Left colon (tissue), 2 donors: ENCODE data around the gene DHX8. TPM values are rescaled to one million over a fixed set of nuclear protein-coding genes. Genes with fewer than 3 reads are reported as not detected.
"Not testable (repeated sequence)": the region's sequence is repeated elsewhere in the genome, so short reads cannot be mapped to it uniquely, and the experiment has no call there.

ENCODE experiments used
- ATAC-seq: fragments of 200-7000 bp; cut with Tn5 transposase; one replicate; pipeline ENCODE4 v1.9.1; 2020; ENCODE audit warnings: mild to moderate bottlenecking, moderate library complexity
- DNase-seq, 2 donors: peaks; one replicate each; pipeline ENCODE4 v3.0.0-alpha.2; 2020
- intact Hi-C, 2 donors: fragments of 100-400 bp; cut with DNase I in 1 of 2; cut with micrococcal nuclease in 1 of 2; formaldehyde crosslinking; loops; one replicate each; pipeline versions ENCODE4 v1.11.2 to v1.14.0; 2022; cut with DNase I, micrococcal nuclease
- long read RNA-seq: library from polyadenylated mRNA; unstranded; transcript quantifications from one replicate; pipeline ENCODE4 v2.0.0, GENCODE V29; 2021
- total RNA-seq, 2 donors: library from RNA; stranded (reverse); fragmentation: NEBNext Ultra II Directional; extraction: Animal tissue kit (Norgen Biotek cat#: 25700); gene quantifications; one replicate each; pipeline ENCODE4 v1.2.1, GENCODE V29; 2021
- donor health status: DM: no; HTN: no; CAD: no.
- donor health status: DM: yes; HTN: yes; CAD: no.

DHX8 gene
- 10 to 100 TPM; 42.5 to 49.8 TPM for total RNA-seq
- long read RNA-seq, full-length matches to known transcripts = 8 of 20 reads
- long read RNA-seq, partial matches to known transcripts = 7 of 20 reads
- long read RNA-seq, other reads (novel, unspliced or antisense) = 5 of 20 reads

DNA sequence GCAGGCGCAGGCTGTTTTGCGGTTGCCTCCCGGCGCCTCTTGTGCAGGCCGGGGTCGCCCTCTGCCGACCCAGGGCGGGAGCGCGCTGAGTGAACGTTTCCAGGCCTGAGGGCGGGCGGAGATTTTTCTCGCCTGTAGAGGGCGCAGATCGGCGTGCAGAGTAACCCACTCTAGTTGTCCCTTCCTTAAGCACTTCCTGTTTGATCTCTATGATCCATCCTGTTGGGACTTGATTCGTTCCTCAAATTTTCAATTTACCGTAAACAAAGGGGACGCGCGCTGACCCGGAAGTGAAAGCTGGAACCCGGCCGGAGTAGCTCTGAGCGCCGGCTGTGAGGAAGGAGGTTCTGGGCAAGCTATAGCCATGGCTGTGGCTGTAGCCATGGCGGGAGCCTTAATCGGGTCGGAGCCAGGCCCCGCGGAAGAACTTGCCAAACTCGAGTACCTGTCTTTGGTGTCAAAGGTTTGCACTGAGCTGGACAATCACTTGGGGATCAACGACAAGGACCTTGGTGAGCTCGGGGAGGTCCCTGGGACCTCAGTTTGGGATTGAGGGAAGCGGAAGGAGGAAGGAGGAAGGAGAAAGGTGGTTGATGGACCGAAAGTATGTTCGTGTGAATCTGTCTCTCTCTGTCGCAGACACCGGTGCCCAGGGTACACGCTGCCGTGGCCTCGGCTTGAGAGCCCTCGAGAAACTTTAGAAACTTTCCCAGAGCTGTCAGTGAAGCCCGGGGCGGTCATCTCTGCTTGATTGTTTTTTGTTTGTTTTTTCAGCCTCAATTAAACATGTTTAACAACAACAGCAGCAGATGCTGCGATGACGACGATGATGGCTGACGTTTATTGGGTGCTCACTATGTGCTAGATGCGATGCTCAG, at the start of gene DHX8:
TSS of gene DHX8 (plus strand) at position 302 of the 878 bp plus-strand sequence. CDS start at position 365, 63 bp downstream.
- DNase-seq (peak; percentile 96 to 99), ATAC-seq (peak; percentile 95)
- intact Hi-C loops = loop anchor here (2.0 to 5.0 kb wide), 2 partner anchors 89 to 92 kb away; no protein-coding TSS in a partner anchor

DNA sequence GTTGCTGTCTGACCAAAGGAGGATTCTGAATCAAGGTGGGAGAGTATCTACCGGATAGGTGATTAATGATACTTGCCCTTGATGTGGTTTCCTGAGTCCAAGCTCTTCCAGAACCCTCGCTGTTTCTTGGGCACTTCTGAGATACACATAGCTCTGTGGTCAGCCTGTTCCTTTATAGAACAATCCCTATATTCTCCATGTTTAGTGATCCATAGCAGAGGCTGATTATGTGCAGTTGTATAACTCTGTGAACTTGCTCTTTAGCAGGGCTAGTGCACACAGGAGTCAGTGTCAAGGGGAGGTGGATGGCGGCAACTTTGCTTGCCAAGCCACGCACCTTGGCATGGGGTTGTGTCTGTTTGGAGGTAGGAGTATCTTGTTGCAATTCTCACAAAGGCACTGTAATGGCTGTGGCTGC, 48.9 kb upstream of the DHX8 start:
- intact Hi-C loops = no loop called here
- DNase-seq (no peak), ATAC-seq (no peak)

DNA sequence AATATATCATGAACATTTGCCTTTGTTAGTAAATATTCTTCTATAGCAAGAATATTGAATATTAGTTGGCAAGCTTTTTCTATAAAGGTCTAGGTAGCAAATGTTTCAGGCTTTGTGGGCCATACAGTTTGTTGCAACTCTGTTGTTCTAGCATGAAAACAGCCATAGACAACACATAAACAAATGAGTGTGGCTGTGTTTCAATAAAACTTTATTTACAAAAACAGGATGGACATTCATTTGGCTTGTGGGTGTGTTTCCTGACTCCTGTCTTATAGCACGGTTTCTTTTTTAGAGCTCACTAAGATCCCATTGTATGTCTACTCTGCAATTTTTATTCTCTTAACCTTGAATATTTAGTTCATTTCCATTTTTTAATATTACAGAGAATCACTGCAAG, 46.0 kb upstream of the DHX8 start:
- intact Hi-C loops = no loop called here
- DNase-seq = no peak
- ATAC-seq = no peak

DNA sequence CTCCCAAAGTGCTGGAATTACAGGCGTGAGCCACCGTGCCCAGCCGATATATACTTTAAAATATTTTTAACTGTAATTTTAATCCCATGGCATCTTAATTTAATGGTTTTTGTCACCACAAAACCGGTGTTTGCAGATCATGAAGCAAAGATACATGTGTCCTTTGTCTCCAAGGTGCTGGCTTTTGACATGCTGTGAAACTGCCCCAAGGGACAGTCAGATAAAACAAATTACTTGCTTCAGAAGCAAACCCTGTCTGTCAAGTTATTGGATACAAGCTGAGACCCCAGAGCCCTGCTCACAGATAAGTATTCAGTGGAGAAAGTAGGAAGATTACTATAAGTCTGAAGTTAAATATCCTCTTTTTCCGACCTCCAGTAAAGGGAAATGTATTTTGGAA, 45.1 kb upstream of the DHX8 start:
- intact Hi-C loops = no loop called here
- ATAC-seq (no peak), DNase-seq (no peak)

DNA sequence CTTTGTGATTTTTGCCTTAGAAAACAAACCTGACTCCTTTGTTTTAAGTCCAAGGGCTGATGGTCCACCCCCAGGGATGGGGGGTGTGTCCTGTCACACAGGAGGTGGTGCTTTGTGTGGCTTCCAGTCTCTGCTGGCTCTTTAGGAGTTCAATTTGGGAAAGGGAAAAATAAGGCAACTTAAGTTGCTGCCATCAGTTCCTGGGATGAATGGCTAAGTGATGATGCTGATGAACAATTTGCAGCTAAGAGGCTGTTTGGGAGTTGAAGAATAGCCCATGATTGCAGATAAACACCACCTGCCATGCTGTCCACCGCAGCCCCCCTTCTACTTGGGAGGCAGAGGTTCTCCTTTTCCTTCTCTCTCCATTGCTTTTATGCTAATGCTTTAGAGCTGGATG, 44.7 kb upstream of the DHX8 start:
- no peak for ATAC-seq
- intact Hi-C loops = no loop called here
- DNase-seq = no peak

DNA sequence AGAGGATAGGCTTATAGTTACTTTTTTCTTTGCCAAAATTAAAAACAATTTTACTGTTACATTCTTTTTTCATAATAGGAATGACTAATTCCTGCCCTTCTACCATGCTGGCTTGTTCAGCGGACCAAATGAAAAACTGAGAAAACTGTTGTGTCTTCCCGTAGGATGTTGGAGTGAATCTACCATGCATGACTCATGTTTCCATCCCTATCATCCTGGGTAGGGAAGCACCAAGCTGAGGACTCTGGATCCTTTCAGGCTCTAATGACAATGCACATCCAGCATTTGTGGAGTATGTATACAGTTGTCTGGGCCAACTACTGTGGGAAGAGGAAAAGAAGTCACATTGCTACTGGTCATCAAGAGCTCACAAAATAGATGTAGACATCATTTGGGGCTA, 41.1 kb upstream of the DHX8 start:
- intact Hi-C loops = no loop called here
- ATAC-seq = no peak
- no peak for DNase-seq

DNA sequence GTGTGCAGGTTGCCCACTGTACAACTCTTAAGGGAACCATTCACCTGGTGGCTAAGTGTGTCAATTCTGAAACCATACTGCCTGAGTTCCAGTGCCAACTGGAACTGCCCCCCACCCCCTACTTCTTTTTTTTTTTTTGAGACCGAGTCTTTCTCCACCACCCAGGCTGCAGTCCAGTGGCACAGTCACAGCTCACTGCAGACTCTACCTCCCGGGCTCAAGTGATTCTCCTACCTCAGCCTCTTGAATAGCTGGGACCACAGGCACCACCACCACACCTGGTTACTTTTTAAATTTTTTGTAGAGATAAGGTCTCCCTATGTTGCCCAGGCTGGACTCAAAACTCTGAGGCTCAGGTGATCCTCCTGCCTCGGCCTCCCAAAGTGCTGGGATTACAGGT, 40.4 kb upstream of the DHX8 start:
- intact Hi-C loops = no loop called here
- ATAC-seq = no peak

DNA sequence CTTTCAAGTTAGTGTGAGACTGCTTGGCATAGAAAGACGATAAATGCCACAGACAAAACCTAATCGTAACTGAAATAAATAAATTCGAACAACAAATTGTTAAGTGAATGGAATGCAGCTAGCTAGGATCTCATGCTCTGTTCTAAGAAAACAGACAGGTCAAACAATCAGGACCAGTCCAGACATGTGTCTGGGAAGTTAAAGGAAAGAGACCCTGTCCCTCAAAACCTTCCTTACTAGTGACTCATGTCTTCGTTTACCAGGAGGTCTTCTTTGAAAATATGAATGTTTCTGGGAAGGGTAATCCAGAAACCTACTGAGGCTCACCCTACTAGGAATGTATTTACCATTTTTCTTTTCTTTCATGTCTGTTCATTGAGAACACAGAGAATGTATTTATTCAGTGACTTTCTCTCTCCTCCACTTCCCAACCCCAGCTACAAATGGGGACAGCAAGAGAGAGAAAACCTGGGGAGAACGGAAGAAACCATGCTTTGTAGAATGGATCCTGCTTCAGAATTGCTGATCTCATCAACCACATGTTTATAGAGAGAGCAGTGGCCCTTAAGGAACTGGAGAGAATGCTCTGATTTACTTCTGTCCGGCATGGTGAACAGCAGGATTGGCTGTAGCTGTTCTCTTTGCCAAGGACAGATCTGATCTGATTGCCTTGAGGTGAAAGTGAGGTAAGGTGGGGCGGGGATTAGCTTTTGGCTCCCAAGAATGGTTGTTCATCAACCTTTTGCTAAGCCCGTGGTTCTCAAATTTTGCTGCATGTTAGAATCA, 39.4 kb upstream of the DHX8 start:
- intact Hi-C loops = no loop called here
- ATAC-seq = peak; percentile 64
- DNase-seq = no peak

More for the DNA sequence above, 40.4 kb upstream of the DHX8 start:
- DNase-seq = no peak

DNA sequence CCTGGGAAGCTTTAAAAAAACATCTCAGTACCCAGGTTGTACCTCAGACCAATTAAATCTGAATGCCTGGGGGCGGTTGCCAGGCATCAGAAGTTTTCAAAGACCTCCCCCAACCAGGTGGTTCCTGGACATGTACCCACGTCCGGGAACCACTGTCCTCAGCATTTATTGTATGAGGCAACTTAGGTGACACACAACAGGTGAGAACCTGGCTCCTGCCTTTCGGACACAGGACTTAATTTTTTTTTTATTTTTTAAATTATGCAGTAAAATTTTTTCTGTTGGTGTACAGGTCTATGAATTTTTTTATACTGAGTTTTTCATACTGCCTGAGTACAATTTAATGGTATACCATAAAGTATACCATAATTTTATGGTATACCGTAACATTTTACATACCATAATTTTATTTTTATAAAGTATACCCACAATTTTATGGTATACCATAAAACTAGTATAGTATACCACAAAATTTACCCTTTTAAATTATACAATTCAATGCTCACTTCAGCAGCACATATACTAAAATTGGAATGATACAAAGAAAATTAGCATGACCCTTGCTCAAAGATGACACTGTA, 38.7 kb upstream of the DHX8 start:
- DNase-seq (no peak), ATAC-seq (peak; percentile 58)
- intact Hi-C loops = no loop called here

DNA sequence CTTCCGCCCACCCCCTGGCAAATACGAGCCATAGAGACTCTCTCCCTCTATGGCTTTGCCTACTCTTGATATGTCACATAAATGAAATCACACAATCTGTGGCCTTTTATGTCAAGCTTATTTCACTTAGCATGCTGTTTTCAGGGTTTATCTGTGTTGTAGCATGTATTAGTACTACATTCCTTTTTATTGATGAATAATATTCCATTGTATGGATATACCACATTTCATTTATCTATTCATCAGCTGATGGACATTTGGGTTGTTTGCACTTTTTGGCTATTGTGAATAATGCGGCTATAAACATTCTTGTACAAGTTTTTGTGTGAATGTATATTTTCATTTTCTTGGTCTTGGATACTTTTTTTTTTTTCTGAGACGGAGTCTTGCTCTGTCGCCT, 37.0 kb upstream of the DHX8 start:
- no peak for ATAC-seq
- intact Hi-C loops = no loop called here
- no peak for DNase-seq

DNA sequence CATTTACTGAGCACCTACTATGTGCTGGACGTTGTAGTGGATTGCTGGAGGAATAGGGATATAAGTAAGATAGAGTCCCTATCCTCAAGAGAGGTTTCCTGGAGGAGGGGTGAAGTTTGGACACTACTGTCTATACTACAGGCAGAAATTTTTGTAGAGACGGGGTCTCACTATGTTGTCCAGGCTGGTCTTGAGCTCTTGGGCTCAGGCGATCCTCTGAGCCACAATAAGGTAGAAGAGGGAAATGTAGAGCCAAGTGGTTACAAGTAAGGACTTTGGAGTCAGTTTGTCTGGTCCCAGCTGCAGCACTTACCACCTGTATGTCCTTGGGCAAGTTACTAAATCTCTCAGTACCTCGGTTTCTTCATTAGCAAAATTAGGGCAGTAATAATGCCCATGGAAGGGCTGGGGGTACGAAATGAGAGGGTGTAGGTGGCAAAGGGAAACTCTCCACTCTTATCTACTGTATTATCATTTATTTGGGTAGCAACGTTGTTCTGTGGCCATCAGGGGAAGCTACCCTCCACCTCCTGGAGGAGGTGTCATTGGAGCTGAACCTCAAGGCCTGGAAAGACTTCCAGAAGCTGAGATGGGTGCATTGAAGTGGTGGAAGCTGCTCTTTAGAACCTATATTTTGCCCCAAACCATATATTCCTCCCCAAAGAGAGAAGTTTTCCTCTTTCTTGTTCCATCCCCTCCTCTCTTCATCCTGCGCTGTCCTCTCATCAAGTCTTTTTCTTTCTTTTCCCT, 34.9 kb upstream of the DHX8 start:
- intact Hi-C loops = no loop called here
- DNase-seq = no peak
- no peak for ATAC-seq

DNA sequence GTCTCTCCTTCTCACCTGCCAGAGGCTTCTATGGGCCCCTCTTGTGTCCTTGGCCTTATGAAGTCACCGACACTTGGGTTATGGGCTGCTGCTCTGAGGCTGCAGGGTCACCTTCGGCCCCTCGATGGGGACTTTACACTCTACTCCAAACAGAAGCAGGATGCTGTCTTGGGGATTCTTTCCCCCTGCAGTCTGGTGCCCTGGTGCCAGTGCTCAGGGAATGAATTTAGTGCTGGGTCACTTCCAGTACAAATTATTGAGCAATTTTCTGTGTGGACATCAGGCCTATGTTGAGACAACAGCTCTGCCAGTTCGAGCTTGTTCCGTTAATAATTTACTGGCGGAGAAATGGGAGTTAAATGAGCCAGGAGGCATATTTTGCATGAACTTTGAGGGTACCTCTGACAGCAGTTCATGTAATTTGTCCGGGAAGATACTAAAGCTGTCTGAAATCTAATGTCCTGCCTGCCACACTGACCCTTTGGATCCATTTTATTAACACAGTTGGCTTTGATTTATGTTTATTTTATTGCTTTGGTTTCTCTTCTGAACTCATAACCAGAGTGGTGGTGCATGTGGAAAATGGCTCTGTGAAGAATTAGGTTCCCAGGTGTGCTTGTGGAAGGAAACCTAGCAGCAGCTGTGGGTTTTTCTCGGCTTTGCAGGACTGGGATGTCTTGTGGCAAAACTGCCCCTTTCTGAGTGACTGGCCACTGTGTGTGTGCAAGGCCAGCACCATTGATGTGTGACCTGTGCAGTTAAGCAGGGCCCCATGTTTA, 34.1 kb upstream of the DHX8 start:
- intact Hi-C loops = no loop called here
- no peak for ATAC-seq
- DNase-seq = no peak

DNA sequence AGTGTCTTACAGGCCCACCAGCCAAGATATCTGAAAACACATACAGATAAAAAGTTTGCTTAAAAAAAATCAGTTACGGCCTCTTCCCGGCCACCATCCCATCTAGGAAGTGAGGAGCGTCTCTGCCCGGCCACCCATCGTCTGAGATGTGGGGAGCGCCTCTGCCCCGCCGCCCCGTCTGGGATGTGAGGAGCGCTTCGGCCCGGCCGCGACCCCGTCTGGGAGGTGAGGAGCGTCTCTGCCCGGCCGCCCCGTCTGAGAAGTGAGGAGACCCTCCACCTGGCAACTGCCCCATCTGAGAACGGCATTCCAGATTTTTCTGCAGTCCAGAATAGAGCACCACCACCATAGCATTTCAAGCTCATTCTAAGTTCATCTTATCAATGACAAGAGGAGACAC, 33.0 kb upstream of the DHX8 start:
- DNase-seq, intact Hi-C loops, ATAC-seq: not testable (repeated sequence)

DNA sequence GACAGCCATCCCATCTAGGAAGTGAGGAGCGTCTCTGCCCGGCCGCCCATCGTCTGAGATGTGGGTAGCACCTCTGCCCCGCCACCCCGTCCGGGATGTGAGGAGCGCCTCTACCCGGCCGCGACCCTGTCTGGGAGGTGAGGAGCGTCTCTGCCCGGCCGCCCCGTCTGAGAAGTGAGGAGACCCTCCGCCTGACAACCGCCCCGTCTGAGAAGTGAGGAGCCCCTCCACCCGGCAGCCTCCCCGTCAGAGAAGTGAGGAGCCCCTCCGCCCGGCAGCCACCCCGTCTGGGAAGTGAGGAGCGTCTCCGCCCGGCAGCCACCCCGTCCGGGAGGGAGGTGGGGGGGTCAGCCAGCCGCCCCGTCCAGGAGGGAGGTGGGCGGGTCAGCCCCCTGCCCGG, 32.0 kb upstream of the DHX8 start:
- DNase-seq, intact Hi-C loops, ATAC-seq: not testable (repeated sequence)

DNA sequence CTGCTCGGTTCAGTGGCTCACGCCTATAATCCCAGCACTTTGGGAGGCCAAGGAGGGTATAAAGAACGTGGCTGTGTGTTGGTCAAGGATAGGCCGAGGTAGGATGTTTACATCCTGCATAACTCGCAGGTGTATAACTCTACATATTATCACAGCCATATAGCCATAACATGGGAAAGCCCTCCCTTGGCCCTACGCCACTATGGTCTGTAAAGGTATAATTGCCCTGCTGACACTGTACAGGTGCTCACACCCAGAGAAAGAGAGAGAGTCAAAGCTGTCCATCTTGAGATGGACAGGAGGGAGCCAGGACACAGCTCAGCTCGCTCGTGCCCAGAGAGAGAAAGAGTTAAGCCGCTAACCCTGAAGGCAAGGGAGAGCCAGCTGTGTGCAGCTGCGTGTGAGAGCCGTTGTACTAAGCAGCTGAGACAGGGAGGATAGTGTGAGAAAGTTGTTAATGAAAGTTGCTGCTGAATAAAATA, 30.4 kb upstream of the DHX8 start:
- peak; percentile 71 to 78 for DNase-seq
- intact Hi-C loops = no loop called here
- peak; percentile 87 for ATAC-seq

DNA sequence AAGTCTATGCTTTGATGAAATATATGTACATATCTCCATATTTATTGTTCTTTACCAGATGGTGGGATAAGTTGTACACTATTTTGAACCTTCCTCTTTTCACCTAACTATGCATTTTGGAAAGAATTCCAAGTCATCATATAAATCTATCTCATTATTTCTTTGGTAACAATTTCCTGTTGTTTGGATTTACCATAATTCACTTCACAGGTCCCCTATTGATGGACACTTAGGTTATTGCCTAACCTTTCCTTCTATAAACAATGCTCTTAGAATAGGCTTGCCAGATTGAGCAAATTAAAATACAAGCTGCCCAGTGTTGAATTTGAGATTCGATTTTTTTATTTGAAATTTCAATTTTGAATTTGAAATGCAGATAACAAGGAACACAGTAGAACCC, 28.9 kb upstream of the DHX8 start:
- intact Hi-C loops = no loop called here
- DNase-seq (no peak), ATAC-seq (no peak)

DNA sequence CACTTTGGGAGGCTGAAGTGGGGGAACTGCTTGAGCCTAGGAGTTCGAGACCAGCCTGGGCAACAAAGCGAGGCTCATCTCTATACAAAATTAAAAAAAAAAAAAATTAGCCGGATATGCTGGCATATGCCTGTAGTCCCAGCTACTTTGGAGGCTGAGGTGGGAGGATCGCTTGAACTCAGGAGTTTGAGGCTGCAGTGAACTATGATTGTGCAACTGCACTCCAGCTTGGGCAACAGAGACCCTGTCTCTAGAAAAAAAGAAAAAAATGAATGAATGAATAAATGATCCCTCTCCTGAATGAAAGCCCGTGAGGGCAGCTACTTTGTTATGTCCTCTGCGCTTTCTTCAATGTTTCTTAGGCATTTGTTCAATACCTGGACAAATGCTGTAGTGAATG, 27.7 kb upstream of the DHX8 start:
- DNase-seq (no peak), ATAC-seq (no peak)
- intact Hi-C loops = no loop called here
